ENCODE data around the gene PRRT2.

- no peak for TF ChIP-seq CTCF (IDR thresholded peaks at IDR 0.05)
- TF ChIP-seq POLR2AphosphoS5 (IDR thresholded peaks at IDR 0.05), result no peak
- no peak for TF ChIP-seq POLR2A (IDR thresholded peaks at IDR 0.05; ENCODE audit: low read depth)
These were observed 19.9 kb upstream of the PRRT2 start for GRCh38 chr16:29791845-29792807.
